Astrocyte of the cerebellum (primary cell): ENCODE data around the gene STK32C.

Experiments
- DNase-seq: peaks from one replicate; pipeline ENCODE4 v3.0.0-alpha.2; 2011; ENCODE audit warnings: low read depth
- H3K4me3 ChIP-seq: 2 replicates; pipeline ENCODE4 v1.5.1; 2011; ENCODE audit warnings: mild to moderate bottlenecking, low read depth, low read length, moderate library complexity
- CTCF ChIP-seq: IDR thresholded peaks from 2 replicates; pipeline ENCODE4 v1.5.1; 2012; ENCODE audit warnings: low read length, low read depth, moderate library complexity, mild to moderate bottlenecking; ENCODE audit errors: missing control alignments
- in situ Hi-C: cut with HindIII; loops from 2 replicates; pipeline ENCODE4 v1.10.0; 2017; ENCODE audit warnings: low sequenced_read_pairs

The STK32C gene

DNA sequence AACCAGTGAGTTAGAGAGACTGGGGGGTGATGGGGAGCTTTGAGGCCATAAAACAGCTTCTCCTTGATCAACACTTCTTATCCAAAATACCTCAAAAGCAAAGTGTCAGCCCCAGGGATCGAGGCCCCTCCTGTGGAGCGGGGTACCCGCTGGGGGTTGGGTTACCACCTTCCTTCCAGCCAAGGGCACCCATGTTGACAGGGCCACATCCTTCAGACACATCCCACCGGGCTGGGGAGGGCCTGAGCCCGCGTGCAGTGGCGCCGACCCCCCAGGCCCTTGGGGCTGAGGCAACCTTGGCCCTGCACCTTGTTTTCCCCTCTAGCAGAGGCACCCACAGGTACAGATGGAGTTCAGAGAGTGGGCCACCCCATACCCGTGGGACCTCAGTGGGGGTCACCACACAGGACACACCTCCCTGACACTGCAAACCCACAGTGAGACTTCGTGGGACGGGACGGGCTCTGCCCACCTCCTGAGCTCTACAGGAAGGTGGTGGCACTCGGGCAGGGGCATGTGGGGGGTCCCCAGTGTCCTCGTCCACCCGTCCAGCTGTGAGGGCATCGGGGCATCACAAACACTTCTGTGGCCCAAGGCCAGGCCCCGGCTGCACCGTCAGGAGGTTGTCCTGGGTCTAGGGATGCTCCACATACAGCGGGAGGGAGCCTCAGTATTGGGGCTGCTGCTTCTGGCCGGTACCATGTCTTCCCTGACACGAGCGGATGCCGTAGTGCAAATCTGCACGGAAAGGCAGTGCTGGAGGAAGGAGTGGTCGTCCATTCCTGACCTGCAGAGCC is 110.3 kb downstream of the STK32C start:
- in situ Hi-C loops: no loop called here
- no peak for TF ChIP-seq CTCF
- DNase-seq: no peak
- H3K4me3 ChIP-seq: no peak overlapping the region

- TF ChIP-seq CTCF: no peak
- no peak for DNase-seq
- no peak overlapping the region for H3K4me3 ChIP-seq
- in situ Hi-C loops: no loop called here
Measured at GRCh38 chr10:132196178-132197113, 111.3 kb downstream of the STK32C start.

- no peak for TF ChIP-seq CTCF
- H3K4me3 ChIP-seq: no peak overlapping the region
- in situ Hi-C loops: no loop called here
- DNase-seq: no peak
Measured at GRCh38 chr10:132195366-132196075, 112.2 kb downstream of the STK32C start.

- no peak for DNase-seq
- TF ChIP-seq CTCF: no peak
- in situ Hi-C loops: no loop called here
- no peak overlapping the region for H3K4me3 ChIP-seq
Measured at GRCh38 chr10:132194726-132195125, 113.0 kb downstream of the STK32C start.

DNA sequence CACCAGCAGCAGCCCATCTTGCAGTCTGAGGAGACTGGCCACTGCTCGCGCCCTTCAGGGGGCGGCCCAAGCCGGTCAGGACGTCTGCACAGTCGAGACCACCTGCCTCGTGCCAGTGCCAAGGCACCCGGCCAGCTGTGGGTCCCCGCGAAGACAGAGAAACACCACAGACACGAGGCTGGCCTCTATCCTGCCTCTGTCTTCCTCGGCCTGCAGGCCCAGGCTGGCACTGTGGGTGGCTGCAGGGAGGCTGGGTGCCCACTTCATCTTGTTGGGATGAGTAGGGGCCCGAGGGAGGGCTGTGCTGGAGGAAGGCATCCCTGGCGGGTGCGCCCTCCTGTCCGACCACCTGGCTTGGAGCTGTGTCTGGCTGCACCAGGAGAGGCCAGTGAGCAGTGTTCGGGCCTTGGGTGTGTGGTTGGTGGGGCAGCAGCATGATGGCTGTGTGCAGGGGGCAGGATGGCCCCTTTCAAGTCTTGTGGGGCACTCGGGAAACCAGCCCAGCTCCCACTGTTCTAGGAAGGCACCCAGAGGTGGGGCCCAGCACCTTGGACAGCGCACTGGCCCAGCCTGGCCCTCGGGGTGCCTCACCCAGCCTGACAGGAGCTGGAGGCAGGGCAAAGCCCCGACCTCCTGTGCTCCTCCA is 113.7 kb downstream of the STK32C start:
- TF ChIP-seq CTCF: no peak
- H3K4me3 ChIP-seq: no peak overlapping the region
- no peak for DNase-seq
- in situ Hi-C loops: no loop called here
